Fibroblast of skin of abdomen (primary cell): ENCODE measurements around the gene AXIN1.
"Not testable (repeated sequence)": the region's sequence is repeated elsewhere in the genome, so short reads cannot be mapped to it uniquely, and the experiment has no call there.

ENCODE experiments used
- DNase-seq: peaks from one replicate; pipeline ENCODE4 v3.0.0-alpha.2; 2013

AXIN1 gene

GRCh38 chr16:351804-352520 lies 561 bp downstream of the AXIN1 start:
- no peak for DNase-seq

GRCh38 chr16:350203-350602 lies 2.3 kb downstream of the AXIN1 start:
- no peak for DNase-seq

GRCh38 chr16:349211-349610 lies 3.3 kb downstream of the AXIN1 start:
- no peak for DNase-seq

- not testable (repeated sequence) for DNase-seq
Observed at GRCh38 chr16:348495-348894, 4.0 kb downstream of the AXIN1 start.

- no peak for DNase-seq
Observed at GRCh38 chr16:347203-347602, 5.3 kb downstream of the AXIN1 start.

GRCh38 chr16:346587-346986 lies 5.9 kb downstream of the AXIN1 start:
- no peak for DNase-seq

- DNase-seq = no peak
Observed at GRCh38 chr16:345772-346171, 6.8 kb downstream of the AXIN1 start.

- DNase-seq = no peak
Observed at GRCh38 chr16:342455-343213, 9.9 kb downstream of the AXIN1 start.

- not testable (repeated sequence) for DNase-seq
Observed at GRCh38 chr16:341974-342336, 10.6 kb downstream of the AXIN1 start.

GRCh38 chr16:341095-341973 lies 11.2 kb downstream of the AXIN1 start:
- DNase-seq = not testable (repeated sequence)

GRCh38 chr16:340370-341091 lies 12.0 kb downstream of the AXIN1 start:
- no peak for DNase-seq

- DNase-seq = no peak
Observed at GRCh38 chr16:339680-340079, 12.8 kb downstream of the AXIN1 start.

GRCh38 chr16:337975-338575 lies 14.4 kb downstream of the AXIN1 start:
- DNase-seq = no peak

- DNase-seq = no peak
Observed at GRCh38 chr16:337437-337836, 15.1 kb downstream of the AXIN1 start.

- no peak for DNase-seq
Observed at GRCh38 chr16:336269-336668, 16.3 kb downstream of the AXIN1 start.

- DNase-seq = not testable (repeated sequence)
Observed at GRCh38 chr16:334861-335632, 17.5 kb downstream of the AXIN1 start.

- not testable (repeated sequence) for DNase-seq
Observed at GRCh38 chr16:334164-334832, 18.2 kb downstream of the AXIN1 start.

GRCh38 chr16:333406-334094 lies 19.0 kb downstream of the AXIN1 start:
- DNase-seq = no peak

GRCh38 chr16:331181-331814 lies 21.2 kb downstream of the AXIN1 start:
- DNase-seq = peak; percentile 13

GRCh38 chr16:330741-331140 lies 21.8 kb downstream of the AXIN1 start:
- no peak for DNase-seq
